Prostate gland (tissue), 2 donors: ENCODE data around the gene AVEN. TPM values are rescaled to one million over a fixed set of nuclear protein-coding genes. Genes with fewer than 3 reads are reported as not detected.

Experiments
- DNase-seq: peaks from one replicate; pipeline ENCODE4 v3.0.0-alpha.2; 2019; ENCODE audit warnings: low spot score
- H3K27ac ChIP-seq, 2 donors: fragments of 200-600 bp; sonication (generic); 2 replicates each; pipeline ENCODE4 v1.5.1; 2017 to 2019
- H3K27me3 ChIP-seq: fragments of 200-600 bp; sonication (generic); replicated peaks from 2 replicates; pipeline ENCODE4 v1.5.1; 2019; ENCODE audit not compliant: insufficient read depth
- H3K36me3 ChIP-seq, 2 donors: fragments of 200-600 bp; sonication (generic); 1 replicate in 1 of 2; 2 replicates in 1 of 2; pipeline versions ENCODE4 v1.5.1 to v1.8.1; 2017 to 2019
- H3K4me1 ChIP-seq: fragments of 200-600 bp; sonication (generic); replicated peaks from 2 replicates; pipeline ENCODE4 v1.5.1; 2019
- H3K4me3 ChIP-seq, 2 donors: fragments of 200-600 bp; sonication (generic); 2 replicates each; pipeline ENCODE4 v1.5.1; 2017 to 2019
- H3K9me3 ChIP-seq: fragments of 200-600 bp; sonication (generic); 2 replicates; pipeline ENCODE4 v1.5.1; 2017
- POLR2A ChIP-seq: fragments of 450-650 bp; IDR thresholded peaks from one replicate; pipeline ENCODE4 v1.6.1; 2016; ENCODE audit warnings: antibody characterized with exemption, mild to moderate bottlenecking
- POLR2AphosphoS5 ChIP-seq: sonication (generic); formaldehyde crosslinking; IDR thresholded peaks from one replicate; pipeline ENCODE4 v1.6.1; 2017; ENCODE audit warnings: antibody characterized with exemption
- WGBS: methylation state at CpG from one replicate; pipeline ENCODE4 v1.1.5; 2018; 5-methylcytosine and 5-hydroxymethylcytosine counted together
- intact Hi-C: fragments of 100-400 bp; cut with DNase I; formaldehyde crosslinking; loops from one replicate; pipeline ENCODE4 v1.14.2; 2022
- total RNA-seq, 2 donors: library from RNA; depleted of rRNA; stranded (reverse); fragments of >200 nt; gene quantifications; one replicate each; pipeline ENCODE4 v1.1.0, GENCODE V29; 2016
- TF ChIP-seq, protein P1 (sequence below), 4 experiments: fragments of 200-600 bp in 2 of 4; fragments of 450-650 bp in 2 of 4; sonication (generic) in 2 of 4; IDR thresholded peaks; 1 replicate in 3 of 4; 2 replicates in 1 of 4; pipeline ENCODE4 v1.5.1; 2016 to 2019; ENCODE audit warnings: antibody characterized with exemption in 4 of 4, mild to moderate bottlenecking in 2 of 4, moderate library complexity in 2 of 4

Gene AVEN
- total RNA-seq, 2 donors from 2014 or later = 11.9 to 21.6 TPM

DNA sequence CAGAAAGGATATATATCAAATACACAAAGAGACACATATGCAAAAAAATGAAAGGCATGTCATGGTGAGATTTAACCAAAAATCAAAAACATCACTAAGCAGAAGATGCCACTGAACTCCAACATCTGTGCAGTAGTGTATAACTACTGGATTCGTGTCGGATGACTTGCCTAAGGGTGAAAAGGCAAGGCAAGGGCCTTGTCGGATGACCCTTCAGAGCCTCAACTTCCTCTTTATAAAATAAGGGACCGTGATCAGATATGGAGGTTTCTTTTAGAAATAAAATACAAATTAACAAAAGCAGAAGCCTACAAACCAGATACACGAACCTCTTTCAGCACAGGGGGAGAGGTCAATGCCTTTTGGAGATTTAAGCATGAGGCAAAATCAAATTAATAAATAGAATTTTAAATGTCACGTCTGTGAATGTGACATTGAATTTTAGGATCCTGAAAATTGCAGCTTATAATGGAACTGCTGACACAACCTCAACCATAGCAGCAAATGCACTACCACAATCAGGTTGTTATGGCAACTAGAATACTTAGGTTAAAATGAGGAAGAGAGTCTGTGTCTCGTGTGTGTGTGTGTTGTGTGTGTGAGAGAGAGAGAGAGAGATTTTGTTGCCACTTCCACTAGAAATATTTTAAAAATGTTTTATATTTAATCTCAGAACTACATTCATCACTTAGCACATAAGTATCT lies 79.0 kb downstream of the AVEN start:
- TF ChIP-seq POLR2A (no peak), POLR2AphosphoS5 (no peak)
- TF ChIP-seq, protein P1, sequence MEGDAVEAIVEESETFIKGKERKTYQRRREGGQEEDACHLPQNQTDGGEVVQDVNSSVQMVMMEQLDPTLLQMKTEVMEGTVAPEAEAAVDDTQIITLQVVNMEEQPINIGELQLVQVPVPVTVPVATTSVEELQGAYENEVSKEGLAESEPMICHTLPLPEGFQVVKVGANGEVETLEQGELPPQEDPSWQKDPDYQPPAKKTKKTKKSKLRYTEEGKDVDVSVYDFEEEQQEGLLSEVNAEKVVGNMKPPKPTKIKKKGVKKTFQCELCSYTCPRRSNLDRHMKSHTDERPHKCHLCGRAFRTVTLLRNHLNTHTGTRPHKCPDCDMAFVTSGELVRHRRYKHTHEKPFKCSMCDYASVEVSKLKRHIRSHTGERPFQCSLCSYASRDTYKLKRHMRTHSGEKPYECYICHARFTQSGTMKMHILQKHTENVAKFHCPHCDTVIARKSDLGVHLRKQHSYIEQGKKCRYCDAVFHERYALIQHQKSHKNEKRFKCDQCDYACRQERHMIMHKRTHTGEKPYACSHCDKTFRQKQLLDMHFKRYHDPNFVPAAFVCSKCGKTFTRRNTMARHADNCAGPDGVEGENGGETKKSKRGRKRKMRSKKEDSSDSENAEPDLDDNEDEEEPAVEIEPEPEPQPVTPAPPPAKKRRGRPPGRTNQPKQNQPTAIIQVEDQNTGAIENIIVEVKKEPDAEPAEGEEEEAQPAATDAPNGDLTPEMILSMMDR (IDR thresholded peaks at IDR 0.05) = no peak
- 88% methylated on average over 7 of the region's 7 CpGs for WGBS
- no peak overlapping the region for H3K27ac ChIP-seq
- DNase-seq = no peak
- intact Hi-C loops = loop anchor here (10.0 kb wide), 1 partner anchor 225 kb away; no protein-coding TSS in a partner anchor
- no peaks in the 10 kb centered on the region for H3K36me3 ChIP-seq
- no peaks in the 10 kb centered on the region for H3K9me3 ChIP-seq
- no peaks in the 10 kb centered on the region for H3K27me3 ChIP-seq
- H3K4me1 ChIP-seq = no peaks in the 10 kb centered on the region
- no peak overlapping the region for H3K4me3 ChIP-seq

DNA sequence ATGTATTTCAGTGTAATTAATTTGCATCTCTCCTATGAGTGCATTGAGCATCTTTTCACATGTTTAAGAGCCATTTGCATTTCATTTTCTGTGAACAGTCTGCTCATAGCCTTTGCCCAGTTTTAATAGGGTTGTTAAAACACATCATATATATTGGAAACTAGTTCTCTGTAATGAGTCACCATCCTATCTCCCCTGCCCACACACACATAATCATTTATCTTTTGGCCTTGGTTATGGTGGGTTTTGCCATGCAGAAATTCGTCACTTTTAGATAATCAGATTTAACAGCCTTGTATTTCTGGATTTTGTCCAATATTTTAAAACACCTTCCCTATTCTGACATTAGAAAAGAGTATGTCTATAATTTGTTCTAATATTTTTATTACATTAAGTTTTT lies 82.6 kb downstream of the AVEN start:
- Histone ChIP-seq H3K4me3 (no peak overlapping the region), H3K4me1 (no peaks in the 10 kb centered on the region), H3K27ac (no peak overlapping the region), H3K27me3 (no peaks in the 10 kb centered on the region), H3K9me3 (no peaks in the 10 kb centered on the region), H3K36me3 (no peaks in the 10 kb centered on the region)
- no peak for DNase-seq
- no peak for TF ChIP-seq POLR2AphosphoS5
- TF ChIP-seq POLR2A = no peak
- TF ChIP-seq, protein P1 (IDR thresholded peaks at IDR 0.05) = no peak
- WGBS = 35% methylated on average over 1 of the region's 1 CpG
- intact Hi-C loops = no loop called here

DNA sequence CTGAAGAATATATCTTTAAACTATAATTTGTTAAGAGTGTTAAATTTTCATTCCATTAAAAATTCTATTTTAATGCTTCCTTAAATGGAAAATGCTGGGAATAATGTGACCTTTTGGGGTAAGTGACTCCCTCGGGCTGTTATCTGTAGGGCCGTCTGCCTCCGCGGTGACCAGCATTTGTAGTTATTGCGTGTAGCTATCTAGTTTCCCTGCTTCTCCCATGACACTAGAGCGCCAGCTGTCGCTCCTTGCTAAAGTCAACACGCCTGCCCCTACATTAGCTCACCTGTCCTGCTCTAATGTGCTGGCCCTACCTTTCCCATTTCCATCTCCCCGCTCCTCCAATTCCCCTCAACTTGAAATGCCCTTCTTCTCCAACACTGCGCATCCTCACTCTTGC lies 83.1 kb downstream of the AVEN start:
- Histone ChIP-seq H3K4me3 (no peak overlapping the region), H3K4me1 (no peaks in the 10 kb centered on the region), H3K27me3 (no peaks in the 10 kb centered on the region), H3K9me3 (no peaks in the 10 kb centered on the region), H3K27ac (no peak overlapping the region), H3K36me3 (no peaks in the 10 kb centered on the region)
- no peak for DNase-seq
- intact Hi-C loops = no loop called here
- 75% methylated on average over 10 of the region's 10 CpGs for WGBS
- TF ChIP-seq POLR2AphosphoS5 (no peak), POLR2A (no peak)
- TF ChIP-seq, protein P1 (IDR thresholded peaks at IDR 0.05) = no peak

DNA sequence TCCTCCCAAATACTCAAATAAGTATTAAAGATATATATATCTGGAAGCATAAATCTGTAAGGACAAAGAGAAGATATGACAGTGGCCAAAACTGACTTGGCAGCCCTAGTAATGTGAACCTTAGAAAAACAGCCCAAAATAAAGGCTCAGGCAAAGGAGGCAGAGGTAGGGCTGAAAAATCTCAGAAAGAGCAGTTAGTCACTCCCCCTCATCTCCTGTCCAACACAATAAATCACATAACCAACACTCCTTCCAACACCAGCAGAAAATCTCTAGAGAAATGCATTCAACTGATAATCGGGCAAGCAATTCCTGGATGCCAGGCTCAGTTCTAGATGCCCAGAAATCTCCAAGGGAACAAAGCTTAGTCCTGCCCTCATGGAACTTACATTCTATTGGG lies 92.9 kb downstream of the AVEN start:
- H3K36me3 ChIP-seq = no peaks in the 10 kb centered on the region
- H3K27ac ChIP-seq = no peak overlapping the region
- no peak for DNase-seq
- H3K9me3 ChIP-seq = no peaks in the 10 kb centered on the region
- 75% methylated on average over 1 of the region's 1 CpG for WGBS
- TF ChIP-seq POLR2AphosphoS5 (no peak), POLR2A (no peak)
- TF ChIP-seq, protein P1 (IDR thresholded peaks at IDR 0.05) = no peak
- intact Hi-C loops = no loop called here
- no peaks in the 10 kb centered on the region for H3K4me1 ChIP-seq
- no peak overlapping the region for H3K4me3 ChIP-seq
- H3K27me3 ChIP-seq = no peaks in the 10 kb centered on the region
